Measurements from ENCODE around the gene TBC1D23.

GRCh38 chr3:100358413-100358812, 97.6 kb downstream of the TBC1D23 start:
- no peak for TF ChIP-seq KDM1A (IDR thresholded peaks at IDR 0.05)
- no peak for TF ChIP-seq FOXJ3 (CRISPR knock-in tag; IDR thresholded peaks at IDR 0.05)
- TF ChIP-seq LEF1 (IDR thresholded peaks at IDR 0.05) = no peak
- no peak for TF ChIP-seq ZNF449 (CRISPR knock-in tag; IDR thresholded peaks at IDR 0.05)
- TF ChIP-seq POLR2A (conservative IDR thresholded peaks at IDR 0.05) = no peak
- TF ChIP-seq YY1 (IDR thresholded peaks at IDR 0.05; ENCODE audit: borderline replicate concordance in 1 of 3, control insufficient read depth in 1 of 3, extremely low read depth in 1 of 3, insufficient read depth in 3 of 3, insufficient read length in 1 of 3, insufficient replicate concordance in 2 of 3, low read depth in 1 of 3, low read length in 2 of 3) = no peak
- TF ChIP-seq CHD4 (IDR thresholded peaks at IDR 0.05; ENCODE audit: insufficient read depth, insufficient replicate concordance, low read depth, low read length, poor library complexity, severe bottlenecking) = no peak
- no peak for TF ChIP-seq RFX5 (IDR thresholded peaks at IDR 0.05; ENCODE audit: low read depth, low read length)
- TF ChIP-seq CTCF (IDR thresholded peaks at IDR 0.05 in 2 of 3, conservative IDR thresholded peaks at IDR 0.05 in 1 of 3; ENCODE audit: insufficient read depth in 2 of 3, low read depth in 1 of 3, low read length in 3 of 3) = no peak
- TF ChIP-seq ELK1 (CRISPR knock-in tag; IDR thresholded peaks at IDR 0.05) = no peak
- TF ChIP-seq ZNF655 (CRISPR knock-in tag; IDR thresholded peaks at IDR 0.05) = no peak

Data from K562 (cell line).